ENCODE data around the gene CACNA2D4.

GRCh38 chr12:1937481-1938224, 19.2 kb upstream of the CACNA2D4 start:
- TF ChIP-seq CTCF (IDR thresholded peaks at IDR 0.05) (no peak), POLR2A (IDR thresholded peaks at IDR 0.05) (no peak)
